GM13976 (cell line): ENCODE data around the gene CASP4.

Experiments
- DNase-seq: peaks from one replicate; pipeline ENCODE4 v3.0.0; 2012; ENCODE audit warnings: low spot score
- CTCF ChIP-seq: IDR thresholded peaks from 2 replicates; pipeline ENCODE4 v1.5.1; 2012; ENCODE audit warnings: borderline replicate concordance, mild to moderate bottlenecking; ENCODE audit not compliant: insufficient read depth; ENCODE audit errors: extremely low read depth, missing control alignments, control extremely low read depth
- in situ Hi-C: fragments of 300-500 bp; cut with MboI; formaldehyde crosslinking; loops from one replicate; pipeline ENCODE4 v1.12.0; 2022; ENCODE audit warnings: low sequenced_read_pairs, mixed read lengths, inconsistent platforms; ENCODE audit not compliant: unreplicated experiment

The CASP4 gene

GRCh38 chr11:104897891-104898684 is 70.3 kb downstream of the CASP4 start, which contains the start of gene CASP12:
TSS of gene CASP12 (minus strand) at chr11:104898460.
- in situ Hi-C loops: no loop called here
- no peak for DNase-seq
- no peak for TF ChIP-seq CTCF

DNA sequence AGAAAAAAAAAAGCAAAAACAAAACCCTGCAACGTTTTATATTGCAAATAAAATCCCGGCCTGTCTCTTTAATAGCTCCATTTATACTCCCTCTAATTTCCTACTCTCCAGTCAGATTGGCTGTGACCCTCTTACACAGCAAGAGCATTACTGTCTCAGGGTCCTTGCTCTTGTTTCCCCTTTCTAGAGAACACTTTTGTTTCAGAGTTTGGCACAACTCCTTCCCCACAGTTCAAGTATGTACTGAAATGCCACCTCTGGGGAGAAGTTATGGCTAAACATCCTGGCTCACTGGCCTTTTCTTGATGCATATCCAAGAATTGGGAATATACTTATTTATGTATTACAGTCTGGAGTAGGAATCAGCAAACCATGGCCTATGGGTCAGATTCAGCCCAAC is 72.7 kb downstream of the CASP4 start:
- in situ Hi-C loops: no loop called here
- no peak for DNase-seq
- TF ChIP-seq CTCF: no peak

GRCh38 chr11:104893876-104894275 is 74.5 kb downstream of the CASP4 start:
- in situ Hi-C loops: no loop called here
- no peak for DNase-seq
- no peak for TF ChIP-seq CTCF
